PFSK-1 (cell line): ENCODE results near the gene ANKMY1.

ENCODE experiments used
- POLR2AphosphoS5 ChIP-seq: IDR thresholded peaks from 2 replicates; pipeline ENCODE4 v1.6.1; 2012; ENCODE audit warnings: low read depth, mild to moderate bottlenecking, control low read depth, low read length, moderate library complexity
- SIN3A ChIP-seq: IDR thresholded peaks from 2 replicates; pipeline ENCODE4 v1.6.1; 2012; ENCODE audit warnings: mild to moderate bottlenecking, low read length, moderate library complexity, borderline replicate concordance; ENCODE audit not compliant: insufficient read depth
- TF ChIP-seq, protein P1 (sequence below), 2 experiments: IDR thresholded peaks; 2 replicates each; pipeline versions ENCODE4 v1.6.1 to v1.8.0; 2011 to 2012; ENCODE audit warnings: low read depth in 2 of 2, low read length in 2 of 2, control low read depth in 1 of 2, inconsistent platforms in 1 of 2, mild to moderate bottlenecking in 1 of 2, moderate library complexity in 1 of 2; ENCODE audit not compliant: insufficient read depth in 1 of 2

DNA sequence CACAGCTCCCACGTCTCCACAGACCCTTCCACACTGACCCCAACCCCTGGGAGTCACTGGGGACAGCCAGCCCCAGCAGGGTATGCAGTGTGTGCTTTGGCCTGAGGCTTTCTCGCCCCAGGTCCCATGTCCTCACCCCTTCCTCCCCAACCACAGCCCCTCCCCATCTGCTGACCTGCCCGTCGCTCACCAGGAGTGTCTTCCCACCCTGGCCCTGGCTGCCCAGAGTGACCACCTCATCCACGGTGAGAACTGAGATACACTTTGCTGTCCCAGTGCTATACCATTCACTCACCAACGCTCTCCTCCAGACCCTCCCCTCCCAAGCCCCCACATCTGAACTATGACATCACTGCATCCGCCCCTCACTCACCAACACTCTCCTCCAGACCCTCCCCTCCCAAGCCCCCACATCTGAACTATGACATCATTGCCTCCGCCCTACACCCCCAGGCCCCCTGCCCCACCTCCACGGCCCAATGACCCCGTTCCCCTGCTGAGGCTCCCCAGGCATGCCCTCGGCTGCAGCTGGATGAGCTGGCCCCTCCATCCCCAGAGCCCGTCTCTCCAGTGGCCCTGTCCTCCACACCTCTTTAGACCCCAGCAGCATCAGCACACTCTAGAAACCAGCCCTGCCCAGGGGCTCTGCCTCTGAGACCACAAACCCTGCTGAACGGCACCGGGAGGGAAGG is 55.2 kb downstream of the ANKMY1 start:
- TF ChIP-seq POLR2AphosphoS5 (no peak), SIN3A (no peak)
- TF ChIP-seq, protein P1, sequence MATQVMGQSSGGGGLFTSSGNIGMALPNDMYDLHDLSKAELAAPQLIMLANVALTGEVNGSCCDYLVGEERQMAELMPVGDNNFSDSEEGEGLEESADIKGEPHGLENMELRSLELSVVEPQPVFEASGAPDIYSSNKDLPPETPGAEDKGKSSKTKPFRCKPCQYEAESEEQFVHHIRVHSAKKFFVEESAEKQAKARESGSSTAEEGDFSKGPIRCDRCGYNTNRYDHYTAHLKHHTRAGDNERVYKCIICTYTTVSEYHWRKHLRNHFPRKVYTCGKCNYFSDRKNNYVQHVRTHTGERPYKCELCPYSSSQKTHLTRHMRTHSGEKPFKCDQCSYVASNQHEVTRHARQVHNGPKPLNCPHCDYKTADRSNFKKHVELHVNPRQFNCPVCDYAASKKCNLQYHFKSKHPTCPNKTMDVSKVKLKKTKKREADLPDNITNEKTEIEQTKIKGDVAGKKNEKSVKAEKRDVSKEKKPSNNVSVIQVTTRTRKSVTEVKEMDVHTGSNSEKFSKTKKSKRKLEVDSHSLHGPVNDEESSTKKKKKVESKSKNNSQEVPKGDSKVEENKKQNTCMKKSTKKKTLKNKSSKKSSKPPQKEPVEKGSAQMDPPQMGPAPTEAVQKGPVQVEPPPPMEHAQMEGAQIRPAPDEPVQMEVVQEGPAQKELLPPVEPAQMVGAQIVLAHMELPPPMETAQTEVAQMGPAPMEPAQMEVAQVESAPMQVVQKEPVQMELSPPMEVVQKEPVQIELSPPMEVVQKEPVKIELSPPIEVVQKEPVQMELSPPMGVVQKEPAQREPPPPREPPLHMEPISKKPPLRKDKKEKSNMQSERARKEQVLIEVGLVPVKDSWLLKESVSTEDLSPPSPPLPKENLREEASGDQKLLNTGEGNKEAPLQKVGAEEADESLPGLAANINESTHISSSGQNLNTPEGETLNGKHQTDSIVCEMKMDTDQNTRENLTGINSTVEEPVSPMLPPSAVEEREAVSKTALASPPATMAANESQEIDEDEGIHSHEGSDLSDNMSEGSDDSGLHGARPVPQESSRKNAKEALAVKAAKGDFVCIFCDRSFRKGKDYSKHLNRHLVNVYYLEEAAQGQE (IDR thresholded peaks at IDR 0.05; ENCODE audit: insufficient read depth in 1 of 2, low read depth in 2 of 2, low read length in 2 of 2) = no peak
